ENCODE results near the gene HSD17B10. TPM values are rescaled to one million over a fixed set of nuclear protein-coding genes. Genes with fewer than 3 reads are reported as not detected.
"Not testable (repeated sequence)": the region's sequence is repeated elsewhere in the genome, so short reads cannot be mapped to it uniquely, and the experiment has no call there.

HSD17B10 gene
- total RNA-seq, 1 donor from 2014 or later = 92.0 TPM

- no peak for DNase-seq (ENCODE audit: low spot score)
Measured at GRCh38 chrX:53437206-53437605, 3.0 kb upstream of the HSD17B10 start.

- DNase-seq (ENCODE audit: low spot score) = peak; percentile 73
Measured at GRCh38 chrX:53435997-53436396, 1.8 kb upstream of the HSD17B10 start.

GRCh38 chrX:53430231-53430630 lies 3.9 kb downstream of the HSD17B10 start:
- DNase-seq (ENCODE audit: low spot score) = no peak

GRCh38 chrX:53429755-53430154 lies 4.4 kb downstream of the HSD17B10 start:
- no peak for DNase-seq (ENCODE audit: low spot score)

- no peak for DNase-seq (ENCODE audit: low spot score)
Measured at GRCh38 chrX:53422861-53423306, 11.3 kb downstream of the HSD17B10 start, which contains the start of gene RIBC1. Gene RIBC1 (plus strand): TSS chrX:53422873. CDS start chrX:53426277, 3,404 bp downstream.

- DNase-seq (ENCODE audit: low spot score) = peak; percentile 99
Measured at GRCh38 chrX:53422086-53422860, 11.9 kb downstream of the HSD17B10 start, which contains the start of gene SMC1A. Gene SMC1A (minus strand): TSS chrX:53422654. CDS start chrX:53422600, 54 bp downstream.

GRCh38 chrX:53421772-53422085 lies 12.4 kb downstream of the HSD17B10 start:
- no peak for DNase-seq (ENCODE audit: low spot score)

- DNase-seq (ENCODE audit: low spot score) = no peak
Measured at GRCh38 chrX:53421125-53421524, 13.0 kb downstream of the HSD17B10 start.

GRCh38 chrX:53420351-53420750 lies 13.8 kb downstream of the HSD17B10 start:
- DNase-seq (ENCODE audit: low spot score) = not testable (repeated sequence)

- DNase-seq (ENCODE audit: low spot score) = no peak
Measured at GRCh38 chrX:53412446-53412845, 21.7 kb downstream of the HSD17B10 start.

GRCh38 chrX:53403535-53403934 lies 30.6 kb downstream of the HSD17B10 start:
- no peak for DNase-seq (ENCODE audit: low spot score)

- DNase-seq (ENCODE audit: low spot score) = no peak
Measured at GRCh38 chrX:53398216-53398615, 36.0 kb downstream of the HSD17B10 start.

GRCh38 chrX:53395605-53396298 lies 38.4 kb downstream of the HSD17B10 start:
- no peak for DNase-seq (ENCODE audit: low spot score)

GRCh38 chrX:53383376-53384076 lies 50.6 kb downstream of the HSD17B10 start:
- no peak for DNase-seq (ENCODE audit: low spot score)

Other genes starting within 250 kb of the HSD17B10 start
- gene KDM5C, start 209.2 kb downstream of the HSD17B10 start, total RNA-seq = 163 TPM
- gene IQSEC2, start 152.8 kb downstream of the HSD17B10 start, total RNA-seq = 31.7 TPM
- 76.4 TPM for gene SMC1A, start 11.7 kb downstream of the HSD17B10 start, total RNA-seq
- gene RIBC1, start 11.5 kb downstream of the HSD17B10 start, total RNA-seq = 1.2 TPM